ENCODE data around the gene ABHD1.

Gene ABHD1

GRCh38 chr2:27092696-27093429, 30.8 kb upstream of the ABHD1 start:
- ChIA-PET POLR2A (ENCODE audit: low non-redundant PET) (interaction anchor here (0.5 kb wide), 1 partner anchor 99 kb away, joined by 5 read pairs; no protein-coding TSS in a partner anchor), CTCF (no interaction called here)
- DNase-seq (ENCODE audit: low spot score): no peak
- TF ChIP-seq CTCF (conservative IDR thresholded peaks at IDR 0.05; ENCODE audit: low read depth): no peak
- H3K27ac ChIP-seq: no peak overlapping the region

GRCh38 chr2:27093430-27094352, 29.9 kb upstream of the ABHD1 start:
- no peak for DNase-seq (ENCODE audit: low spot score)
- H3K27ac ChIP-seq: no peak overlapping the region
- ChIA-PET POLR2A (ENCODE audit: low non-redundant PET) (no interaction called here), CTCF (interaction anchor here (1.1 kb wide), 1 partner anchor 186 kb away, joined by 3 read pairs; no protein-coding TSS in a partner anchor)
- no peak for TF ChIP-seq CTCF (conservative IDR thresholded peaks at IDR 0.05; ENCODE audit: low read depth)

GRCh38 chr2:27094353-27094984, 29.1 kb upstream of the ABHD1 start:
- POLR2A ChIA-PET (ENCODE audit: low non-redundant PET): no interaction called here
- no peak for DNase-seq (ENCODE audit: low spot score)
- TF ChIP-seq CTCF (conservative IDR thresholded peaks at IDR 0.05; ENCODE audit: low read depth): no peak
- H3K27ac ChIP-seq: no peak overlapping the region
- CTCF ChIA-PET: interaction anchor here (1.1 kb wide), 1 partner anchor 185 kb away, joined by 3 read pairs; no protein-coding TSS in a partner anchor

- H3K27ac ChIP-seq: no peak overlapping the region
- ChIA-PET POLR2A (ENCODE audit: low non-redundant PET) (interaction anchor here (0.6 kb wide), 1 partner anchor 248 kb away, joined by 3 read pairs; no protein-coding TSS in a partner anchor), CTCF (interaction anchor here (0.6 to 1.1 kb wide), 2 partner anchors 9 to 184 kb away, joined by 3 read pairs; partner anchors contain the start of gene KHK)
- no peak for TF ChIP-seq CTCF (conservative IDR thresholded peaks at IDR 0.05; ENCODE audit: low read depth)
- no peak for DNase-seq (ENCODE audit: low spot score)
Observed at GRCh38 chr2:27095427-27095744, 28.2 kb upstream of the ABHD1 start.

- peak; percentile 45 for DNase-seq (ENCODE audit: low spot score)
- no peak for TF ChIP-seq CTCF (conservative IDR thresholded peaks at IDR 0.05; ENCODE audit: low read depth)
- no peak overlapping the region for H3K27ac ChIP-seq
- CTCF ChIA-PET: interaction anchor here (0.6 to 1.4 kb wide), 3 partner anchors 9 to 1170 kb away, joined by 3 to 4 read pairs (median 3); partner anchors contain the start of gene KHK
- POLR2A ChIA-PET (ENCODE audit: low non-redundant PET): no interaction called here
Observed at GRCh38 chr2:27095745-27096651, 27.6 kb upstream of the ABHD1 start.

All from RWPE1 (cell line).